Muscle layer of colon (tissue), 2 donors: ENCODE data around the gene POU2F3.

ENCODE experiments used
- H3K27ac ChIP-seq: one replicate; pipeline ENCODE4 v1.7.0; 2013; ENCODE audit warnings: low read depth, mild to moderate bottlenecking, low read length, moderate library complexity
- H3K27me3 ChIP-seq, 2 donors: one replicate each; pipeline ENCODE4 v1.7.0; 2013; ENCODE audit warnings: low read length in 2 of 2, mild to moderate bottlenecking in 2 of 2; ENCODE audit not compliant: insufficient read depth in 2 of 2, control insufficient read depth in 1 of 2
- H3K36me3 ChIP-seq: one replicate; pipeline ENCODE4 v1.7.0; 2013; ENCODE audit warnings: mild to moderate bottlenecking, low read length; ENCODE audit not compliant: insufficient read depth
- H3K4me1 ChIP-seq: one replicate; pipeline ENCODE4 v1.7.0; 2013; ENCODE audit warnings: mild to moderate bottlenecking, low read length; ENCODE audit not compliant: insufficient read depth
- H3K4me3 ChIP-seq, 2 donors: one replicate each; pipeline ENCODE4 v1.7.0; 2013; ENCODE audit warnings: low read length in 2 of 2, low read depth in 1 of 2, mild to moderate bottlenecking in 1 of 2, moderate library complexity in 1 of 2
- H3K9ac ChIP-seq: one replicate; pipeline ENCODE4 v1.7.0; 2013; ENCODE audit warnings: low read length
- H3K9me3 ChIP-seq: one replicate; pipeline ENCODE4 v1.7.0; 2013; ENCODE audit warnings: mild to moderate bottlenecking, low read length
- donor health status: abdominal sarcoma.
- donor health status: Adenocarcinoma of cecum.

The POU2F3 gene

DNA sequence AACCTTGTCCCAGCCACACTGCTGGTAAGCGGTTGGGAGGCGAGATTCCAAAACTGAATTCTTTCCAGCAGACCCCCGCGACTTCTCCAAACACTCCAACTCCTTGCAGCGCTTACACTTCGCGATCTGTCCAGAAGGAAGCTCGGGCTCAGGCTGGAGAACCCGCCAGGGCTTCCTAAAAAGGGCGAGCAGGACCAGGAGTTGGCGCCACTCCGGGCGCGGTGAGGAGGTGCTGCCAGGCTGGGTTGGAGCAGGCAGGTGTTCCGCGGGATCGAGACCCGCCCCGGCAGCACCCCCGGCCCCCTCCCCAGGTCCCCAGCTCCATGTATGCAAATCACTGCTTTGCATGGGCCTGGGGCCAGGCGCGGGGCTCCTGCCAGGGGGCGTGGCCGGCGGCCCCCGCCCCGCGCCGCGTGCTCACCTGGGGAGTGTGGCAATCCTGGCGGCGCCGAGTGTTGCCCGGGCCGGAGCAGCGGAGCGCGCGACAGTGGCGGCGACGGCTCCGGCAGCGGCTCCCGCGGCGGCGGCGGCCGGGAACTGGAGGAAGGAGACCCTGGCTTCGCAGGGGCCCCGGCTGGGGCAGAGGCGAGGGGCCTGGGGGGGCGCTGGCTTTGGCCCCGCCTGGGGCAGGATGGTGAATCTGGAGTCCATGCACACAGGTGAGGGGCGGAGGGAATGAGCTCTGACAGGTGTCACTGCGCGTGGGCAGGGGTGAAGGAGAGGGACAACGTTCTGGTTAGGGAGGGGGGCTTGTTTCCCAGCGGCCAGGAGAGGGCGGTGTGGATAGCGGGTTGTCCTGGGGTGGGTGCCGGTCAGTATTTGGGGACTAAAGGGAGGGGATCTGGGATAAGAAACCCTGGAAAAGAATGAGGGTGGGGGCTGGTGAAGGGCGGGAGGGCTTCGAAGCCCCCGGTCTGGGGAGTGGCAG, at the start of gene POU2F3:
POU2F3 (plus strand) TSS at position 428 of the 928 bp plus-strand sequence; CDS start at position 632, 204 bp downstream.
- Histone ChIP-seq H3K4me3 (no peak within 1 kb of the TSS), H3K27me3 (peaks cover 32 to 35% of the 10 kb centered on the region in 2 donors)

DNA sequence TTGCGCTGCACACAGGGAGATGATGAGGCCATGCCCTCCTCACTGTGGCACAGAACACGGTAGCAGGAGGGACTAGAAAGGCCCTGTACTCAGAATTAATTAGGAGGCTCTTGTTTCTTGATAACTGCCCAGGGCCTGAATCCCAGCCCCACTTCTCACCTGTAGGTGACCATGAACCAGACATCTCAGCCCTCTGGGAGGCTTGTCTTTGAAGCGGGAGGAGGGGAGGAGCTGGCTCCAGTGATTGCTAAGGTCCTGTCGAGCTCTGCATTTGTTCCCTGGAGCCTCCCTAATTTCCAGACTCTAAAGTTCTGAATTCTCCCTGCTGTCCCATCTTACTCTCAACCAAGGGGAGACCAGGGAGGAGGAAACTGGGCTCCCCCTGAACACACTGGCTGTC, 48.9 kb upstream of the POU2F3 start:
- Histone ChIP-seq H3K27ac (no peak overlapping the region), H3K27me3 (no peaks in the 10 kb centered on the region), H3K9me3 (no peaks in the 10 kb centered on the region), H3K4me3 (no peak overlapping the region), H3K36me3 (no peaks in the 10 kb centered on the region), H3K4me1 (peaks cover 25% of the 10 kb centered on the region), H3K9ac (no peak overlapping the region)

More for the DNA sequence above, at the start of gene POU2F3:
- H3K9me3 ChIP-seq, result no peaks in the 10 kb centered on the region
- no peak within 1 kb of the TSS for H3K9ac ChIP-seq
- H3K27ac ChIP-seq, result no peak within 1 kb of the TSS
- no peaks in the 10 kb centered on the region for H3K4me1 ChIP-seq
- H3K36me3 ChIP-seq, result no peaks in the 10 kb centered on the region

DNA sequence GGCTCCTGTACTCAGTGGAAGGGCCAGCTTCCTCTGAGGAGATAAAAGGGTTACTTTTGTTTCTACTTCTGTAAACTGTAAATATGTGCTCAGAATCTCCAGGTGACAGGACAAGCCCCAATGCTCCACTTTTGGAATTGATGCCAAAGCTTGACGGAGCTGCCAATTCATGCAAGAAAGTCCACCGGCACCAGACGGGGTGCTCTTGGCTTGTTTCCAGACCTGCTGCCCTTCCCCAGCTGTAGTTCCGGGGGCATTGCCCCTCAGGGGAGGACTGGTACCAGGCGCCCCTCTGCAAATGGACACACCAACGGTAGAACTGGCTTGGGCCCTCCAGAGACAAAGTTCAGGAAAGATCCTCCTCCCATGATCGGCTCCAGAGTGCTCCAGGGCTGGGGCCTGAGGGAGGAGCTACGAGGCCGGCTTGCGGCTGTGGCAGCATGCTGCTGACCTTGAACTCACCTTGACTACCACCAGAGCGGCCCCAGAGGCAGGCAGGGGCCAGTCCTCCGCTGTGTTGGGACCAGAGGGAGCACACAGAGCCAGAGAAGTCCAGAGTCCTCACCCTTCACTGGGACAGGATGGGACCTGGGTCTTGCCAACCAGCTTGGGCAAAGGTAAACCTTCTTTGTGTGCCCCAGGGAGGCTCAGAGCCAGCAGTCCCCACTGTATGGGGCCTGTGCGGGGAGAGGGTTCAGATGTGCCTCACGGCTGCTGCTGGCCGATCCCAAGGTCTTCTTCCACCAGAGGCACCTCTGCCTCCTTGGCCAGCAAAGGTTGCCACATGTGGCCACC, 46.9 kb upstream of the POU2F3 start:
- Histone ChIP-seq H3K9me3 (no peaks in the 10 kb centered on the region), H3K27me3 (no peaks in the 10 kb centered on the region), H3K27ac (no peak overlapping the region), H3K4me3 (no peak overlapping the region), H3K36me3 (no peaks in the 10 kb centered on the region), H3K9ac (no peak overlapping the region), H3K4me1 (peaks cover 12% of the 10 kb centered on the region)

DNA sequence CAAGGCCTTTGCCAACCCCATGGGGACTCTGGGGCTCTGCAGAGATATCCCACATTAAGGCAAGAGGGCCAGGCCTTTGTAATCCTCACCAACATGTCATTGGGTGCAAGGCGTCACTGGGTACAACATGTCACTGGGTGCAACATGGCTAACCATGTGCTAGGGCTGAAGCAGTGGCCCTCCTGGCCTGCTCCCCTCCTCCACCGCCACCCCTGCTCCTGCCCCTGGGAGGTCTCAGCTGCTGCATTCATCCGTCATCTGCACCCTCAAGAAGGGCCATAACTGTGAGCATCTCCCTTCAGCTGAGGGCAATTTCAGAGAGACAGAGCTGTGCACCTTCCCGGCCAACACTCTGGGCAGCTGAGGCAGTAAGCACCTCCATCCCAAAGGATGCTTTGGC, 45.8 kb upstream of the POU2F3 start:
- Histone ChIP-seq H3K4me3 (no peak overlapping the region), H3K4me1 (peaks cover under 1% of the 10 kb centered on the region), H3K9me3 (no peaks in the 10 kb centered on the region), H3K9ac (no peak overlapping the region), H3K36me3 (no peaks in the 10 kb centered on the region), H3K27me3 (no peaks in the 10 kb centered on the region), H3K27ac (no peak overlapping the region)

DNA sequence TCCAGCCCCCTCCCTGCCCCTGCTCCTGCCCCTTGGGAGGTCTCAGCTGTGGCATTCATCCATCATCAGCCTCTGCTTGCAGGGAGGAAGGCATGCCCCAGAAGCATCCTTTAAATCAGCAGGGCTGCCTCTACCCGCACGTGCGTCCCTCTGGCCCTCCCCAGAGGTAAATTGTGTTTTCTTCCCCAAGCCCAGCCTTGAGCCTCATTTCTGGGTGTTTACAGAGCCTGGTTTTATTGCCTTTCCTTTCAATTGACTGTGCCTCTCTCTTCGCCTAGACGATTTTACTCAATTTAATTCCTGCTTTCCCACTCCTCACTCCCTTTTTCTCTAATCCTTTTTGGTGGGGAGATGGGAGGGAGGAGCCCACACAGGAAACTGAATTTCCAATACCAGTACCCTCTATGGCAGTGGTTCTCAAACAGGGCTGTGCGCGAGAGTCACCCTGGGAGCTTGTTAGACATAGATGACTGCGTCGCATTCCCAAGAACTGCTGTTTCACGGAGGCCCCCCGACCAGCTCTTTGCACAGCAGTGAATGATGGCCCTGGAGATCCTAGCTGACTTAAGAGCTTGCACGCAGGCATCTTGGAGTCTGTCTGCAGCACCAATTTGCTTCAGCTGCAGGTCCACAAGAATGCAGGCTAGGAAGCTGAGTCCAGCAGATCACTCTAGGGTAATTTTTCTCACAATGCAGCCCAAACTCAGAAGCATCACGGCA, 44.2 kb upstream of the POU2F3 start:
- H3K4me3 ChIP-seq, result no peak overlapping the region
- no peaks in the 10 kb centered on the region for H3K9me3 ChIP-seq
- no peaks in the 10 kb centered on the region for H3K27me3 ChIP-seq
- no peak overlapping the region for H3K9ac ChIP-seq
- H3K4me1 ChIP-seq, result no peaks in the 10 kb centered on the region
- no peak overlapping the region for H3K27ac ChIP-seq
- no peaks in the 10 kb centered on the region for H3K36me3 ChIP-seq

DNA sequence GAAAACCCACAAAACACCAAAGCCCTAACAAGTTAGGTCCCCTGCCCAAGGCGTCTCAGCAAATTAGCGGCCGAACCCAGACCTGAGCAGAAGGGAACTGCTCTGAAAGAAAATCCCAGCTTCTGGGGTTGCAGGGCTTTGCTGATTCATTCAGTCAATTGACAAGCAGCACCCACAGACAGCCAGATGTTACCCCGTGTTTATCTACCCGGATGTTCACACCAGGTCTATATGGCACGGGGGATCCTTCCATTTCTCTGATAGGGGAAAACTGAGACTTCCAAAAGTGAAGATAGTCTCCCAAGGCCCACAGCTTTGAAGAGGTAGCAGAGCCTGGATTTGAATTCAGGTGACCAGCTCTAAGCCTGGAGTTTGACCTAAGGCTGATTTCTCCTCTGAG, 43.1 kb upstream of the POU2F3 start:
- no peak overlapping the region for H3K9ac ChIP-seq
- no peaks in the 10 kb centered on the region for H3K4me1 ChIP-seq
- H3K4me3 ChIP-seq, result no peak overlapping the region
- no peaks in the 10 kb centered on the region for H3K9me3 ChIP-seq
- H3K27me3 ChIP-seq, result no peaks in the 10 kb centered on the region
- H3K27ac ChIP-seq, result no peak overlapping the region
- H3K36me3 ChIP-seq, result no peaks in the 10 kb centered on the region

DNA sequence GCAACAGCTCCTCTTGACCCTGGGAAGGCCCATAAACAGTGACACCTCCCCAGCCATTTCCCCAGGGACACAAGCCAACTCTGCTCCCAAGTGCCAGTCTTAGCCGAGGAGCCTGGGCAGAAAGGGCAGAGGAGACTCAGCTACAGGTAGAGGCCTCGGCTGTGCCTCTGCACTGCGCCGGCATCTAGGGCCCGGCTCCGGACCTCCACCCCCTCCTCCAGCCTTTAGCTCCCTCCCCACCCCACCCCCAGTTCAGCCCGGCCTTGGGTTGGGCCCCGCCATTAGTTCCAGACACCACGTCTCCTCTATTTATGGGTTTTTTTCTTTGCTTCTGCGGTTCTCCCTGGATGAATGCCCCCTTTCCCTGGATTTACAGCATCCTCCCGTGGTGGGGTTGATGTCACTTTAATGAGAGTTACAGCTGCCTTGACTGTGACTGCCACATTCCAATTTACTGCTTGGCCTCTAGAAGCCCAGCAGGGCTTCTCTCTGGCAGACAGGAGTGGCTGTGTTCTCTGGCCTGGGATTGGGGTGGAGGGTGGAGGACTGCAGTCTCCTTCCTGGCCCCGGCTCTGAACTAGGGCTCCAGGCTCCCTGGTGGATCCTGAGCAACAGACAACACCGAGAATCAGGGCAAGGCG, 42.6 kb upstream of the POU2F3 start:
- H3K9me3 ChIP-seq, result no peaks in the 10 kb centered on the region
- no peaks in the 10 kb centered on the region for H3K36me3 ChIP-seq
- H3K4me3 ChIP-seq, result no peak overlapping the region
- H3K9ac ChIP-seq, result no peak overlapping the region
- H3K27ac ChIP-seq, result no peak overlapping the region
- no peaks in the 10 kb centered on the region for H3K27me3 ChIP-seq
- H3K4me1 ChIP-seq, result no peaks in the 10 kb centered on the region

DNA sequence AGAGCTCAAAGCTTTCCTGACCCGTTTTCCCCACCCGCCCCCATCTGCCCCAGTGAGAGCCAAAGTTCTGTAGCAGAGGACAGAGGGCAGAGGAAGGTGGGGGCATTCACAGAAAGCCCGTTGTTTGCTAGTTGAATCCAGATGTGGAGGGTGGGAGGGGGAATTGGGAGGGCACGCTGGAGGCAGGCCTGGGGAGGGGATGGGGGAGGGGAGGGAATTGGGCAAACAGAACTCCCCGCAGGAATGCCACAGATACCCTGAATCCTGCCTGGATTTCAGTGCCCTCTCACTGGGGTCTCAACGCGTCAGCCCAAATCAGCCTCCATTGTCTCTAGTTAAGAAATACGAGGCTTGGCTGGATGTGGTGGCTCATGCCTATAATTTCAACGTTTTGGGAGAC, 42.0 kb upstream of the POU2F3 start:
- no peaks in the 10 kb centered on the region for H3K36me3 ChIP-seq
- no peak overlapping the region for H3K4me3 ChIP-seq
- no peaks in the 10 kb centered on the region for H3K4me1 ChIP-seq
- no peaks in the 10 kb centered on the region for H3K9me3 ChIP-seq
- no peaks in the 10 kb centered on the region for H3K27me3 ChIP-seq
- H3K27ac ChIP-seq, result no peak overlapping the region
- no peak overlapping the region for H3K9ac ChIP-seq

DNA sequence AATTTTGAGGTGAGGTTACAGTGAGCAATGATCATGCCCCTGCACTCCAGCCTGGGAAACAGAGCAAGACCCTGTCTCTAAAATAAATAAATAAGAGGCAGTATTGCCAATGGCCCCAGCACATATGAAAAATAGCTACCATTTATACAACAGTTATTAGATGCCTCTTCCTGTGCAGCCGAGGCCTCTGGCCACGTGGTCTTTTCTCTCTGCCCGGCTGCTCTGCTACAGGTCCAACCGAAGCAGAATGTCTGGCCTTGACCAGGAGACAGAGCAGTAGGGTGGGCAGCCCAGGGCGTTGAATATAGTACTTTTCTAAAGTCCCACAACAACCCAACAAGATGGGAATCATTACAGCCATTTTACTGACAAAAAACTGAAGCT, 41.5 kb upstream of the POU2F3 start:
- H3K27me3 ChIP-seq, result no peaks in the 10 kb centered on the region
- H3K4me1 ChIP-seq, result no peaks in the 10 kb centered on the region
- no peak overlapping the region for H3K4me3 ChIP-seq
- no peaks in the 10 kb centered on the region for H3K9me3 ChIP-seq
- no peaks in the 10 kb centered on the region for H3K36me3 ChIP-seq
- H3K27ac ChIP-seq, result no peak overlapping the region
- H3K9ac ChIP-seq, result no peak overlapping the region

DNA sequence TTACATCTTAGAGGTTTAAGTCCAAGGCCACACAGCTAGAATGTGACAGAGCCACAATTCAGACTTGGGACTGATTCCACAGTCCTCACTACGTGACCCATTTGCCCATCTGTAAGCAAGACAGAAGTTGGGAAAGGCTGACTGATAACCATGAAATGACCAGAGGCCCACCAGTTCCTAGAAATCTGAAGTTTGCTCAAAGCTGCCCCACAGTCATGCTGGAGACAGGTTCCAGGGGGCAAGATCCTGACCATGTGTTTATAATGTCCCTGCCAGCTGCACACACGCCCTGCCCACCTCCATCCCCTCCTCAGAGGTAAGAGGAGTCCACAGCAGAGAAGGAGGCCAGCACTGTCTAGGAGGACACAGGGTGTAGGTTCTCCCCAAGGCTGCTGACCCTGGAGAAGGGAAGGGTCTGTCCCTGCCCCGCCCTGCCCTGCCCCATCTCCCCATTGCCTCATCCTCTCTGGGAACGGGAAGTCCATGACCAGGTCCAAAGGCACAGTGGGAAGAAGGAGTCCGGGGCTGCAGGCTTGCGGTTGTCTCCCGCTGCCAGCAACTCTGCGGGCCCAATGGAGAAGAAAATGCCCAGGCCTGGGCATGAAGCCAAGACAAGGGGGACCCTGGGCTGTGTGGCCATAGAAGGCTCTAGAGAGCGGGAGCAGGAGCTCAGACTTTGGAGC, 41.0 kb upstream of the POU2F3 start:
- Histone ChIP-seq H3K4me3 (no peak overlapping the region), H3K27ac (no peak overlapping the region), H3K9ac (no peak overlapping the region), H3K27me3 (no peaks in the 10 kb centered on the region), H3K36me3 (no peaks in the 10 kb centered on the region), H3K9me3 (no peaks in the 10 kb centered on the region), H3K4me1 (no peaks in the 10 kb centered on the region)
